SU-DHL-6 (cell line): ENCODE results near the gene CSF3R.

Experiments
- CTCF ChIP-seq: fragments of 200-600 bp; sonication (generic); IDR thresholded peaks from one replicate; pipeline ENCODE4 v1.5.1; 2017; ENCODE audit warnings: antibody characterized with exemption, mild to moderate bottlenecking, low read length, moderate library complexity; ENCODE audit not compliant: insufficient read depth, poor library complexity, severe bottlenecking
- EZH2phosphoT487 ChIP-seq: fragments of 200-600 bp; sonication (generic), shearing (Covaris generic); conservative IDR thresholded peaks from 2 replicates; pipeline ENCODE4 v1.6.1; 2018; ENCODE audit warnings: mild to moderate bottlenecking, antibody characterized with exemption, low read length, moderate library complexity, mixed read lengths

GRCh38 chr1:36457691-36458090 is 25.0 kb downstream of the CSF3R start:
- TF ChIP-seq CTCF (no peak), EZH2phosphoT487 (no peak)
